HepG2 (cell line): ENCODE data around the gene SLC12A9. TPM values are rescaled to one million over a fixed set of nuclear protein-coding genes. Genes with fewer than 3 reads are reported as not detected.

Experiments used
- ATAC-seq: fragments of 200-7000 bp; cut with Tn5 transposase; 3 replicates; pipeline ENCODE4 v1.9.1; 2020; ENCODE audit warnings: mild to moderate bottlenecking, moderate library complexity
- BruUV-seq: library from RNA; stranded (reverse); fragments of 400-500 nt; replicated peaks from 2 replicates; lab custom pipeline; 2021; lab: Mats Ljungman, UMichigan
- CTCF ChIA-PET: fragments of 300-600 bp; formaldehyde crosslinking; extraction: SDS; loops from one replicate; lab custom pipeline; 2021; ENCODE audit warnings: low total read pairs, inconsistent platforms, low intra/inter-chr PET ratio; lab: Yijun Ruan, JAX
- POLR2A ChIA-PET: fragments of 350-600 bp; sonication (Branson Sonifier 250); formaldehyde crosslinking; loops from one replicate; lab custom pipeline; 2020; ENCODE audit warnings: antibody characterized with exemption, inconsistent platforms; lab: Yijun Ruan, JAX
- DNase-seq: peaks from one replicate; pipeline ENCODE4 v3.0.0-alpha.2; 2015; ENCODE audit warnings: low spot score
- FAIRE-seq: peaks from 3 replicates; lab custom pipeline; 2011; peaks lifted over from hg19 to GRCh38; lab: Jason Lieb, UNC
- H2AFZ ChIP-seq: one replicate; pipeline ENCODE4 v1.6.1; 2011; ENCODE audit warnings: low read length, inconsistent platforms
- H3K27ac ChIP-seq: fragments of 300-600 bp; 3 replicates; pipeline ENCODE4 v1.8.0; 2011; ENCODE audit warnings: mixed run types, mild to moderate bottlenecking, mixed read lengths, low read length, inconsistent platforms; ENCODE audit not compliant: insufficient read depth; ENCODE audit errors: extremely low read length
- H3K27me3 ChIP-seq, 2 experiments: fragments of 200-600 bp in 1 of 2; 2 replicates in 1 of 2; 3 replicates in 1 of 2; pipeline versions ENCODE4 v1.6.0 to v1.8.0; 2011; ENCODE audit warnings: low read length in 2 of 2, mild to moderate bottlenecking in 2 of 2, moderate library complexity in 2 of 2, inconsistent platforms in 1 of 2; ENCODE audit not compliant: insufficient read depth in 2 of 2, control insufficient read depth in 1 of 2
- H3K36me3 ChIP-seq, 2 experiments: fragments of 200-600 bp in 1 of 2; replicated peaks in 1 of 2; 2 replicates in 1 of 2; 3 replicates in 1 of 2; pipeline versions ENCODE4 v1.5.1 to v1.8.0; 2011; ENCODE audit warnings: low read length in 2 of 2, inconsistent platforms in 1 of 2; ENCODE audit not compliant: insufficient read depth in 2 of 2, control insufficient read depth in 1 of 2
- H3K4me1 ChIP-seq: 2 replicates; pipeline ENCODE4 v1.5.1; 2012; ENCODE audit warnings: low read length, inconsistent platforms; ENCODE audit not compliant: insufficient read depth
- H3K4me2 ChIP-seq: 2 replicates; pipeline ENCODE4 v1.6.0; 2011; ENCODE audit warnings: low read depth, low read length, inconsistent platforms
- H3K4me3 ChIP-seq, 3 experiments: fragments of 200-600 bp in 1 of 3; sonication (generic), shearing (Covaris generic) in 1 of 3; replicated peaks in 1 of 3; 2 replicates each; pipeline ENCODE4 v1.5.1; 2011 to 2016; ENCODE audit warnings: low read length in 3 of 3, inconsistent platforms in 2 of 3, low read depth in 2 of 3, mild to moderate bottlenecking in 2 of 3, control low read depth in 1 of 3, mixed read lengths in 1 of 3; ENCODE audit not compliant: insufficient read depth in 1 of 3
- H3K79me2 ChIP-seq: one replicate; pipeline ENCODE4 v1.6.1; 2011; ENCODE audit warnings: low read length, inconsistent platforms; ENCODE audit not compliant: insufficient read depth
- H3K9ac ChIP-seq: 2 replicates; pipeline ENCODE4 v1.6.0; 2011; ENCODE audit warnings: mild to moderate bottlenecking, low read depth, low read length, inconsistent platforms; ENCODE audit not compliant: insufficient read depth
- H3K9me3 ChIP-seq: 2 replicates; pipeline ENCODE4 v1.5.1; 2012; ENCODE audit warnings: mild to moderate bottlenecking, low read length
- H4K20me1 ChIP-seq: 2 replicates; pipeline ENCODE4 v1.6.0; 2011; ENCODE audit warnings: inconsistent platforms, mild to moderate bottlenecking, low read length, moderate library complexity; ENCODE audit not compliant: insufficient read depth
- CBX1 ChIP-seq: IDR thresholded peaks from one replicate; pipeline ENCODE4 v1.6.1; 2016; ENCODE audit warnings: antibody characterized with exemption, low read depth
- CREM ChIP-seq, 2 experiments: sonication (generic) in 1 of 2; formaldehyde crosslinking in 1 of 2; IDR thresholded peaks; 2 replicates each; pipeline versions ENCODE4 v1.4.0 to v1.6.1; 2016 to 2020; ENCODE audit warnings: antibody characterized with exemption in 1 of 2, mild to moderate bottlenecking in 1 of 2, missing genetic modification reagents in 1 of 2
- DPF2 ChIP-seq: sonication (generic); formaldehyde crosslinking; IDR thresholded peaks from 2 replicates; pipeline ENCODE4 v1.4.0; 2020; ENCODE audit warnings: mild to moderate bottlenecking, low read depth, missing genetic modification reagents, borderline replicate concordance
- HNRNPL ChIP-seq: fragments of 200-400 bp; formaldehyde crosslinking; IDR thresholded peaks from 2 replicates; pipeline ENCODE4 v1.6.1; 2017; ENCODE audit warnings: mild to moderate bottlenecking, low read depth, low read length
- IKZF1 ChIP-seq: fragments of 450-650 bp; IDR thresholded peaks from 2 replicates; pipeline ENCODE4 v1.7.1; 2016
- MAX ChIP-seq: IDR thresholded peaks from 2 replicates; pipeline ENCODE4 v1.6.1; 2012; ENCODE audit warnings: inconsistent platforms
- POLR2G ChIP-seq: fragments of 200-400 bp; formaldehyde crosslinking; IDR thresholded peaks from 2 replicates; pipeline ENCODE4 v1.6.1; 2018; ENCODE audit warnings: mild to moderate bottlenecking, low read depth, low read length, moderate library complexity
- ZBTB33 ChIP-seq: sonication (generic); formaldehyde crosslinking; IDR thresholded peaks from 2 replicates; pipeline ENCODE4 v1.4.0; 2020; ENCODE audit warnings: missing genetic modification reagents
- ZNF232 ChIP-seq: sonication (generic); formaldehyde crosslinking; IDR thresholded peaks from 2 replicates; pipeline ENCODE4 v1.4.0; 2020; ENCODE audit warnings: missing genetic modification reagents, borderline replicate concordance
- ZNF331 ChIP-seq: sonication (generic); formaldehyde crosslinking; IDR thresholded peaks from 2 replicates; pipeline ENCODE4 v1.4.0; 2020; ENCODE audit warnings: missing genetic modification reagents
- ZSCAN9 ChIP-seq: IDR thresholded peaks from 2 replicates; pipeline ENCODE4 v1.6.1; 2016; ENCODE audit warnings: borderline replicate concordance
- WGBS: methylation state at CpG from one replicate; pipeline ENCODE4 v1.1.6; 2017; ENCODE audit warnings: low lambda C conversion rate; 5-methylcytosine and 5-hydroxymethylcytosine counted together
- in situ Hi-C: cut with HindIII; loops from 2 replicates; pipeline ENCODE4 v1.10.0; 2017; ENCODE audit warnings: low pct_unique_long_range_greater_than_20kb; ENCODE audit not compliant: extremely low pct_ligation_motif_present
- intact Hi-C: fragments of 100-400 bp; cut with micrococcal nuclease; formaldehyde crosslinking; loops from one replicate; pipeline ENCODE4 v1.10.0; 2022; ENCODE audit not compliant: unreplicated experiment
- polyA plus RNA-seq, 8 experiments: library from polyadenylated mRNA; depleted of rRNA in 3 of 8; stranded (reverse) in 7 of 8; unstranded in 1 of 8; fragments of >200 nt; fragmentation: Illumina TruSeq in 4 of 8; extraction: Trizol in 4 of 8; gene quantifications; 2 replicates each; pipeline versions ENCODE4 v1.2.1 to v1.2.3, GENCODE V29; 2011 to 2016; ENCODE audit warnings: low read depth in 4 of 8, missing spikeins in 1 of 8, mixed read lengths in 1 of 8; ENCODE audit not compliant: insufficient read depth in 1 of 8
- total RNA-seq, 5 experiments: library from RNA; depleted of rRNA; stranded (reverse); fragments of >200 nt; fragmentation: Illumina TruSeq; extraction: Trizol; gene quantifications; 2 replicates each; pipeline ENCODE4 v1.2.3, GENCODE V29; 2016; ENCODE audit warnings: low read depth in 1 of 5

SLC12A9 gene
- total and polyA plus RNA-seq, 2 of the 13 experiments (the other 11 are each of a cell fraction or from before 2014, with no cell fraction given): 8.7 to 16.6 TPM

GRCh38 chr7:100837099-100837836 is 15.2 kb upstream of the SLC12A9 start:
- CTCF ChIA-PET: interaction anchor here (1.7 kb wide), 1 partner anchor 15 kb away, joined by 3 read pairs; the partner anchor contains the start of gene SLC12A9
- no TSS peak for BruUV-seq

GRCh38 chr7:100839361-100839760 is 13.2 kb upstream of the SLC12A9 start:
- Histone ChIP-seq H3K36me3 (no peaks in the 10 kb centered on the region), H3K4me2 (no peak overlapping the region), H3K9ac (no peak overlapping the region)
- 98% methylated on average over 18 of the region's 18 CpGs for WGBS
- FAIRE-seq (no peak), DNase-seq (no peak)
- TF ChIP-seq ZNF232 (no peak), POLR2G (no peak), DPF2 (CRISPR knock-in tag) (no peak), ZSCAN9 (CRISPR knock-in tag) (no peak), ZNF331 (CRISPR knock-in tag) (no peak), CBX1 (no peak), HNRNPL (no peak), MAX (no peak), IKZF1 (no peak)
- TF ChIP-seq, all 625 proteins: peak for 0
- Histone ChIP-seq H2AFZ (no peak overlapping the region), H3K27me3 (no peaks in the 10 kb centered on the region), H3K9me3 (no peaks in the 10 kb centered on the region), H4K20me1 (no peaks in the 10 kb centered on the region), H3K4me3 (no peak overlapping the region), H3K79me2 (no peaks in the 10 kb centered on the region), H3K27ac (no peak overlapping the region), H3K4me1 (peaks cover 32% of the 10 kb centered on the region)
- in situ Hi-C loops (no loop called here), intact Hi-C loops (no loop called here)
- no peak for ATAC-seq
- ChIA-PET CTCF (no interaction called here), POLR2A (no interaction called here)
- no TSS peak for BruUV-seq

More at GRCh38 chr7:100837099-100837836, 15.2 kb upstream of the SLC12A9 start:
- no peaks in the 10 kb centered on the region for H4K20me1 ChIP-seq
- no peak for TF ChIP-seq CREM (IDR thresholded peaks at IDR 0.05)
- TF ChIP-seq CREM (CRISPR knock-in tag; IDR thresholded peaks at IDR 0.05): no peak
- TF ChIP-seq ZBTB33 (CRISPR knock-in tag): peak; percentile 67
- TF ChIP-seq, all 625 proteins: peak for 1
- DNase-seq (no peak), FAIRE-seq (no peak), ATAC-seq (no peak)
- Histone ChIP-seq H3K79me2 (no peaks in the 10 kb centered on the region), H3K27ac (no peak overlapping the region), H3K4me2 (no peak overlapping the region), H3K27me3 (no peaks in the 10 kb centered on the region), H3K9me3 (no peaks in the 10 kb centered on the region), H3K4me3 (no peak overlapping the region), H3K36me3 (no peaks in the 10 kb centered on the region), H2AFZ (no peak overlapping the region), H3K9ac (no peak overlapping the region), H3K4me1 (peaks cover 53% of the 10 kb centered on the region)
- in situ Hi-C loops: no loop called here
- POLR2A ChIA-PET: interaction anchor here (1.4 to 2.4 kb wide), 2 partner anchors 9 to 15 kb away, joined by 9 to 13 read pairs; partner anchors contain the start of genes EPHB4 and SLC12A9
- WGBS: 98% methylated on average over 37 of the region's 37 CpGs
- intact Hi-C loops: no loop called here
